GM12874 (cell line): ENCODE measurements around the gene PIBF1.

Experiments
- TF ChIP-seq, protein P1 (sequence below): IDR thresholded peaks from 2 replicates; pipeline ENCODE4 v1.5.1; 2011; ENCODE audit warnings: low read depth, mild to moderate bottlenecking, control low read depth, low read length, moderate library complexity; ENCODE audit not compliant: insufficient read depth

Gene PIBF1

DNA sequence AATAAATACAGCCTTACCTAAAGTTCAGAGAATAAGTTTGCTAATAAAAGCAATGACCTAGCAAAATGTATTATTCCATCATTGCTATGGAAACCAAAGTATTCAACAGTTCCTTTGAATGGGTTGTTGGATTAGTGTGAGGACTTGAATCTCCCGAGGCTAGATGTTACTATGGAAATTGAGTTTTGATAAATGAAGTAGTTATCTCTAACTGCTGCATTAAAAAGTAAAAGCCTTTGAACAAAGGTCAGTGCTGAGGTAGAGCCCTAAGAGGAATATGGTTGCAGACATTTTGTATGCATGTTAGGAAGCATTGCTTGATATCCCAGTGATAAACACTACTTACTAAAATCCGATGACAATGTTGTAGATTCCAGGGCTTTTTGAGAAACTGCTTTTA lies 283.1 kb downstream of the PIBF1 start:
- TF ChIP-seq, protein P1, sequence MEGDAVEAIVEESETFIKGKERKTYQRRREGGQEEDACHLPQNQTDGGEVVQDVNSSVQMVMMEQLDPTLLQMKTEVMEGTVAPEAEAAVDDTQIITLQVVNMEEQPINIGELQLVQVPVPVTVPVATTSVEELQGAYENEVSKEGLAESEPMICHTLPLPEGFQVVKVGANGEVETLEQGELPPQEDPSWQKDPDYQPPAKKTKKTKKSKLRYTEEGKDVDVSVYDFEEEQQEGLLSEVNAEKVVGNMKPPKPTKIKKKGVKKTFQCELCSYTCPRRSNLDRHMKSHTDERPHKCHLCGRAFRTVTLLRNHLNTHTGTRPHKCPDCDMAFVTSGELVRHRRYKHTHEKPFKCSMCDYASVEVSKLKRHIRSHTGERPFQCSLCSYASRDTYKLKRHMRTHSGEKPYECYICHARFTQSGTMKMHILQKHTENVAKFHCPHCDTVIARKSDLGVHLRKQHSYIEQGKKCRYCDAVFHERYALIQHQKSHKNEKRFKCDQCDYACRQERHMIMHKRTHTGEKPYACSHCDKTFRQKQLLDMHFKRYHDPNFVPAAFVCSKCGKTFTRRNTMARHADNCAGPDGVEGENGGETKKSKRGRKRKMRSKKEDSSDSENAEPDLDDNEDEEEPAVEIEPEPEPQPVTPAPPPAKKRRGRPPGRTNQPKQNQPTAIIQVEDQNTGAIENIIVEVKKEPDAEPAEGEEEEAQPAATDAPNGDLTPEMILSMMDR, result no peak

DNA sequence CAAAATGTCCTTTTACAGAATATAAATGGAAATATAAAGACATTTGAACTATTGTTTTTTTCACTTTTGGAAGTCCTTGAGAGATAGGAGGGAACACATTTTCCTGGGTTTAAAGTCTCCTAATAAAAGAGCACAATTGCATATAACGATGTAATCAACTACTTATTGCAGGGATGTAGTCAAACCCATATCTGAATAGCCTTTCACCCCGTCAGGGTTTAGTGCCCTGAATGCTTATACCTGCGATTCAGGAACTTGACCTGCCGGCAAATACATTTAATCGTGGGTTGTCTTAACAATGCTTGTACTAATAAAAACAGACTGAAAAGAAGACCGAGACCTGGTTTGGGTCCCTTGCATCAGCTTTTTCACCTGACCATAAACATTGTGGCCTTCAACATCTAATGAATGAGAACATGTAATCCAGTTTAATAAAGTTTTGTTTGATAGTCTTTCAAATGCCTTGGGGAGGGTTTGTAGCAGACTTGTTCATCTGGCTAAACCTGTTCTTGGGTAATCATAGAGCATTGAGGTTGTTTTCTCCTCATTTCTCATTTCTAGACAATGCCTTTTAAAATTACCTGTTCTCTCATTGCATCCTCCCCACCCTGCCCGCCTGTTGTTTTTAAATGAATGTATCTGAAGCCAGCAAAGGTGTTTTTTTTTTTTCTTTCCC lies 283.9 kb downstream of the PIBF1 start:
- TF ChIP-seq, protein P1, result no peak
